WTC11 (cell line): ENCODE data around the gene MBOAT1.

Source experiments
- ATF2 ChIP-seq: sonication (generic); formaldehyde crosslinking; IDR thresholded peaks from 2 replicates; pipeline ENCODE4 v1.8.1; 2022; ENCODE audit warnings: low read depth, missing genetic modification reagents, borderline replicate concordance
- CTCF ChIP-seq: fragments of 200-600 bp; IDR thresholded peaks from 2 replicates; pipeline ENCODE4 v1.8.0; 2022; ENCODE audit warnings: antibody characterized with exemption
- MAX ChIP-seq: sonication (generic); formaldehyde crosslinking; IDR thresholded peaks from 2 replicates; pipeline ENCODE4 v1.8.0; 2022; ENCODE audit warnings: mild to moderate bottlenecking, missing genetic modification reagents
- PREB ChIP-seq: sonication (generic); formaldehyde crosslinking; IDR thresholded peaks from 2 replicates; pipeline ENCODE4 v1.8.1; 2022; ENCODE audit warnings: mild to moderate bottlenecking, missing genetic modification reagents, moderate library complexity, borderline replicate concordance

GRCh38 chr6:20172842-20173456 is 39.3 kb downstream of the MBOAT1 start:
- TF ChIP-seq ATF2 (CRISPR knock-in tag) (no peak), CTCF (no peak), PREB (no peak), MAX (CRISPR knock-in tag) (no peak)
